GM18508 (cell line): ENCODE results near the gene EVA1C.
A peak's percentile ranks its signal among the peaks of the same experiment; 100 is the strongest.
"Not testable (repeated sequence)": the region's sequence is repeated elsewhere in the genome, so short reads cannot be mapped to it uniquely, and the experiment has no call there.

ENCODE experiments used
- ATAC-seq: cut with Tn5 transposase; IDR thresholded peaks from one replicate; pipeline ENCODE4 v1.9.1; 2021; ENCODE audit warnings: moderate number of reproducible peaks; ENCODE audit not compliant: insufficient read depth, unreplicated experiment

The EVA1C gene

DNA sequence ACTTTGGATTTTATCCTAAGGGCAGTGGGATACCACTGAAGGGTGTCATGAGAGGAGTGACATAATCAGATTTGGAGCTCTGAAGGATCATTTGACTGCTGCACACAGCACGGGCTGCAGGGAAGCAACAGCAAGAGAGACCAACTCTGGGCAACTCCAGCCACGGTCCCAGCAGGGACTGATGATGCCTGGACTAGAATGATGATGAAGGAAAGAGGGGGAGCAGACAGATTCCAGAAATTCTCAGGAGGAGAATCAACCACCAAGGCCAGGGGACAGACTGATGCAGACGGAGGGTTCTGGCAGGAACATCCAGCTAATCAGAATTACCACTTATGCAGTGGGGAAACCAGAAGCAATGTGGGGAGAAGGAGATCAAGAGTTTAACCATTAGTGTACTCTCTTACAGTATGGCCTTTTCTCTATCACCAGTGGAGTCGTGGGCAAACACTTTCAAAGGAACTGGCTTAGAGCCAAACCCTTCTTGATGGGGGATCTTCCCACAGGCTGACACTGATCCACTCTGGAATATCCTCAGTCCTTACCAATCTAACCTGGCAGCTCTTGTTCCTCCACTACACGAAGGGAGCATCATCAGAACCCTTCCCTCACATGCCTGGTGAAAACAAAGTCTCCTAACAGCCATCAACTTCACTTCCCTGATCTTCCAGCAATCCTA lies 23.0 kb upstream of the EVA1C start:
- no peak for ATAC-seq

- not testable (repeated sequence) for ATAC-seq
These were observed 21.8 kb upstream of the EVA1C start for GRCh38 chr21:32390537-32391224.

DNA sequence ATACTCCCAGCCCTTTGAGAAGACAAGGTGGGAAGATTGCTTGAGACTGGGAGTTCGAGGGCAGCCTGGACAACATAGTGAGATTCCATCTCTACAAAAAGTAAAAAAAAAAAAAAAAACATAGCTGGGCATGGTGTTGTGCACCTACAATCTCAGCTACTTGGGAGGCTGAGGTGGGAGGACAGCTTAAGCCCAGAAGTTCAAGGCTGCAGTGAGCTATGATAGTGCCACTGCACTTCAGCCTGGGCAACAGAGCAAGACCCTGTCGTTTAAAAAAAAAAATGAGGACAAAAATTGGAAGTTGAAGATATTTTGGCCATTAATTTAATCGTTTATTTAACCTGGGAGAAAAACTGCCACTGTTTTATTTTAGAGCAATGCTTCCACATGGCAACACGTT lies 20.8 kb upstream of the EVA1C start:
- ATAC-seq: no peak

DNA sequence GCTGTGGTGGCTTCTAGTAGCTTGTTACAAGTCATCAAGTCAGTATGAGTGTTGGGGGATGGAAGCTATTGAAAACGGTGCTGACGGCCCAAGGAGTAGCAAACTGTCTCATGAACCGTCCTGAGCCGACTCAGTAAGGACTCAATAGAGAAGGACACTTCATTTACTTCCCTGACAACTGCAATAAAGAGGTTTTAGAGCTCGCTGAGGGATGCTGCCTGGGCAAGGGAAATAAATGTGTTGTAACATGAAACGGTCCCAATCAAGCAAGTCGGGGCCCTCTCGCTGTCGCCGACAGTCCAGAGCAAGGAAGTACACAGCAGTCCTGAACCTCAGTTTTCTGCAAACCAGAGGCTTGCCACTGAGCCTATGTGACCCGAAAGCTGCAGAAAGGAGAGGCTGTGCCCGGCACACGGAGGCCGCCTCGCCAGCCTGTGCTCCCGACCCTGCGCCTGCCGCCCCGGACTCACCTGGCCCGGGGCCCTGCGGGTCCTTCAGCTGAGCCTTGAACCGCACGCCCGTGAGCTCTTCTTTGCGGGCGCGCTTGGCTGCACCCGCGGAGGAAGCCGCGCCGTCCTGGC lies 20.1 kb upstream of the EVA1C start:
- ATAC-seq: no peak

DNA sequence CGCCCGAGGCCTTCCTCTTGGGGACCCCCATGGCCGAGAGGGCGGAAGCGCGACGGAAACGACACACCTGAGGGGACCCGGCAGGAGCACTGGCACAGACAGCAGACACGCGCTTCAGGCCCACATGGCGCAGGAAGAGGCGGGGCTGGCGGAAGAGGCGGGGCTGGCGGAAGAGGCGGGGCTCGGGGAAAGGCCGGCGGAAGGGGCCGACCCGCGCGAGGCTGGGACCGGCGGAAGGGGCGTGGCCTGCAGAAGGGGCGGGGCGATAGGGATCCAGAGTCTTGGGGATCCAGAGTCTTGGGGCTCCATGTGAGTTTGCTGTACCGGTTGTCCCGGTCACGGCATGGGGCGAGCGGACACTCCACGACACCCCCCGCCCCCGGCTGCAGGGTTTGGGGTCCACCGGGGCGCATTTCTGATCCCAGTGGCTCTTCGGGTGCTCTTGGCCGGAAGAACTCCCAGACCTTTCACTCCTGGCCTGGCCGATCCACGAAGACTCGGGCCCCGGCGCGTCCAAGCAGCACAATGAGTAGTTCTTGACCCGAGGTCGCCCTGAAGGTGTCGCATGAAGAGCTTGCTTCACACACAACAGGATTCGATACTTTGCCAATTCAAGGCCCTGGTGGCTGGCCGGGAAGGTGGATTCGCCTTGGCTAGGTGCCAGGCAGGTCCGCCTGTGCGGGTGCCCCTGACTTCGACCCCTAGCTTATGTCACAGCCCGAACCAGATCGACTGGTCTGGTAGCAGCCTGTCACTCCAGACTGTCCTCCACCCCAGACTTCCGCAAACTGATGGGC lies 19.4 kb upstream of the EVA1C start, which contains the start of gene URB1:
Gene URB1 (minus strand): TSS at position 133 of the 797 bp plus-strand sequence. CDS start 102 bp downstream, at position 31.
- ATAC-seq: peak; percentile 56

DNA sequence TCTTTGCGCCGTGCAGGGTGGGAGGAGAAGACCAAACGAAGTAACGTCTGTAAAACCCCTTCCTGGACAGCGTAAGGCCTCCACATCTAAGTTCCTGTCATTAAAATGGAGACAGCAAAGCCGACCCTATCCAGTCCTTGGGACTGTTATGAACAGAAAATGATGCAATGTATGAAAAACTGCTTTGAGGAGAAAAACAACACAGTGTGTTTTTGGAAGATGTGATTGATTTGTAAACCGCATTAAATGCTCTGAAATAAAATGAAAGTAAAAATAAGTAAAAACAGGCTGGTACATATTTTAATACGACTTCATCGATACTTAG lies 18.9 kb upstream of the EVA1C start:
- ATAC-seq: peak; percentile 17

GRCh38 chr21:32403201-32403777 lies 9.2 kb upstream of the EVA1C start:
- no peak for ATAC-seq

- ATAC-seq: no peak
These were observed 6.1 kb upstream of the EVA1C start for GRCh38 chr21:32406405-32406804.

DNA sequence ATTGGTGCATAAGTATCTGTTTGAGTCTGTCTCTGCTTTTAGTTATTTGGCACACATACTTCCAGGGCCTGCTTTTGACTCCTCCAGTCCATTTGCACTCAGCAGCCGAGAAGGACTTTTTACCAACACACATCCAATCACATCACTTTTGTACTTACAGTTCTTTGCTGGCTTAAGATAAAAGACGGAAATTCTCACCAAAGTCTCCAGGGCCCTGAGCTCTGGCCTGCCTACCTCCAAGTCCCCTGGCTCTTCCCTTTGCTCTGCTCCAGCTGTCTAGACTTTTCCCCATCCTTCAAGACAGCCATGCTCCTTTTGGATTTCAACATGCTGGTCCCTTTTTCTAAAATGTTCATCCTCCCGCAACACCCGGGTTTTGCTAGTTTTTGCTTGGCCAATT lies 2.2 kb upstream of the EVA1C start:
- ATAC-seq: no peak

- no peak for ATAC-seq
These were observed 1.6 kb upstream of the EVA1C start for GRCh38 chr21:32410916-32411315.

GRCh38 chr21:32411350-32412161 lies 950 bp upstream of the EVA1C start:
- ATAC-seq: no peak

GRCh38 chr21:32413015-32413504 lies 554 bp downstream of the EVA1C start:
- no peak for ATAC-seq

DNA sequence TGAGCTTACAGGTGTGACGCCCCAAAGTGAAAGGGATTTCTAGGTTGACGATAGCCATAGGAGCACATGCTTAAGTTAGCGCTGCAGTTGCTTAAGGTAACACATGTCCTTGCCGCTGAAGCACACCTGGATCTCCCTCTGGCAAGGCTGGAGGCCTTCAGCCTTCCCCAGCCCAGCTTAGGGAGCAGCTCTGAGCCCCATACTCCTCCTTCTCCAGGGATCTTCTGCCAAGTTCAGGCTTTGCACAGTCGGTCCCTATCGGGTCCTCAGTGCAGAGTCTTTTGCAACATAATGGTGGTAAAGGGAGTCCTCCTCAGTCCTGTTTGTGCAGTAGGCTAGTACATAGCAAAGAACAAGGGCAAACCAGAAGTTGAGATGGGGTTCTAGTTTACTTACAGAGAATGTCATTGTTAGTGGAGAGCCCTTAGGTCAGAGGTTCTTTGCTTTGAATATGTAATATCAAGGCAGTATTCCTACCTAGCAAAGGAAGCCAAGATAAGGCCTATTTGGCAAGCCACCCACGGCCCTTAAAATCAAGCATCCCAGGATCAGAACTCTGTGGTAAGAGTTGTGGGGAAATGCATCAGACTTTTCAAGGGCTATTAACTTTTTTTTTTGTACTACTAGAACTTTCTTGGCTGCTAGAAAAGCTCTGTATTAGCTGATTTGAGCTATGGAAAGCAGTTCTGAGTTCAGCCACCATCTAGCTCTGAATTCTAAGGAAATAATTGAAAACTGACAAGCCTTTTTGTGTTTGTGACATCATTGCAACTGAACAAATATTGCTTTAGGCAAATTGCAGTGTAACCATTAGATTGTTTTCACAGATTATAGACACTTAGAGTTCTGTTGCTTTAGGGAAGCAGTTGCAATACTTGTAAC lies 1.4 kb downstream of the EVA1C start:
- ATAC-seq: no peak

- no peak for ATAC-seq
These were observed 2.3 kb downstream of the EVA1C start for GRCh38 chr21:32414579-32415358.

- no peak for ATAC-seq
These were observed 3.2 kb downstream of the EVA1C start for GRCh38 chr21:32415451-32416398.

GRCh38 chr21:32418146-32418545 lies 5.6 kb downstream of the EVA1C start:
- ATAC-seq: no peak

- ATAC-seq: no peak
These were observed 9.6 kb downstream of the EVA1C start for GRCh38 chr21:32422064-32422463.
